A673 (cell line): ENCODE measurements around the gene CTCF. TPM values are rescaled to one million over a fixed set of nuclear protein-coding genes. Genes with fewer than 3 reads are reported as not detected.
A peak's percentile ranks its signal among the peaks of the same experiment; 100 is the strongest.
"Not testable (repeated sequence)": the region's sequence is repeated elsewhere in the genome, so short reads cannot be mapped to it uniquely, and the experiment has no call there.

Experiments
- Bru-seq: library from RNA; stranded (reverse); fragments of 400-500 nt; gene quantifications from one replicate; lab custom pipeline; 2021; lab: Mats Ljungman, UMichigan
- BruChase-seq, 2 experiments: library from RNA; stranded (reverse); fragments of 400-500 nt; gene quantifications; one replicate each; lab custom pipeline; 2021; lab: Mats Ljungman, UMichigan
- BruUV-seq: library from RNA; stranded (reverse); fragments of 400-500 nt; replicated peaks from 2 replicates; lab custom pipeline; 2021; lab: Mats Ljungman, UMichigan
- CTCF ChIA-PET: fragments of 300-600 bp; sonication (Branson Sonifier 250); formaldehyde crosslinking; loops from one replicate; lab custom pipeline; 2022; ENCODE audit warnings: antibody characterized with exemption; lab: Charles Lee
- POLR2A ChIA-PET: fragments of 300-600 bp; sonication (Branson Sonifier 250); formaldehyde crosslinking; loops from one replicate; lab custom pipeline; 2022; ENCODE audit warnings: antibody characterized with exemption; ENCODE audit not compliant: low non-redundant PET; lab: Charles Lee
- DNase-seq: peaks from one replicate; pipeline ENCODE4 v3.0.0-alpha.2; 2015; ENCODE audit warnings: low spot score
- H3K27ac ChIP-seq: fragments of 200-600 bp; sonication (generic); 2 replicates; pipeline ENCODE4 v1.5.1; 2016; ENCODE audit warnings: mixed run types, low read depth, mild to moderate bottlenecking, mixed read lengths, antibody characterized with exemption, low read length; ENCODE audit not compliant: poor library complexity, severe bottlenecking
- H3K27me3 ChIP-seq: fragments of 200-600 bp; sonication (generic); replicated peaks from 2 replicates; pipeline ENCODE4 v1.6.1; 2017; ENCODE audit warnings: mixed run types, low read depth, mild to moderate bottlenecking, mixed read lengths, antibody characterized with exemption, low read length; ENCODE audit not compliant: insufficient read depth, poor library complexity
- H3K36me3 ChIP-seq: fragments of 200-600 bp; sonication (generic); 2 replicates; pipeline ENCODE4 v1.6.1; 2016; ENCODE audit warnings: mixed run types, mild to moderate bottlenecking, mixed read lengths, antibody characterized with exemption, low read length; ENCODE audit not compliant: insufficient read depth, poor library complexity, severe bottlenecking
- H3K4me1 ChIP-seq: fragments of 200-600 bp; sonication (generic); 2 replicates; pipeline ENCODE4 v1.6.1; 2017; ENCODE audit warnings: mixed run types, mild to moderate bottlenecking, mixed read lengths, antibody characterized with exemption, low read length; ENCODE audit not compliant: insufficient read depth, poor library complexity, severe bottlenecking
- H3K4me3 ChIP-seq: fragments of 200-600 bp; sonication (generic); 2 replicates; pipeline ENCODE4 v1.5.1; 2016; ENCODE audit warnings: low read depth, mixed run types, mild to moderate bottlenecking, mixed read lengths, low read length; ENCODE audit not compliant: poor library complexity, severe bottlenecking
- H3K9me3 ChIP-seq: fragments of 200-600 bp; sonication (generic); 2 replicates; pipeline ENCODE4 v1.6.1; 2016; ENCODE audit warnings: mixed run types, low read depth, mild to moderate bottlenecking, mixed read lengths, antibody characterized with exemption, low read length; ENCODE audit not compliant: poor library complexity, severe bottlenecking
- CTCF ChIP-seq: fragments of 300-800, 200-600 bp; sonication (generic); conservative IDR thresholded peaks from 2 replicates; pipeline ENCODE4 v1.5.1; 2017; ENCODE audit warnings: low read depth, mild to moderate bottlenecking, antibody characterized with exemption, low read length, moderate library complexity, mixed read lengths
- EZH2 ChIP-seq: fragments of 200-600 bp; sonication (generic); IDR thresholded peaks from 2 replicates; pipeline ENCODE4 v1.6.1; 2017; ENCODE audit warnings: borderline replicate concordance, low read depth, mild to moderate bottlenecking, mixed read lengths, antibody characterized with exemption, low read length; ENCODE audit not compliant: poor library complexity, severe bottlenecking
- intact Hi-C: fragments of 100-400 bp; cut with micrococcal nuclease; formaldehyde crosslinking; loops from one replicate; pipeline ENCODE4 v1.10.0; 2022; ENCODE audit not compliant: unreplicated experiment
- long read RNA-seq: library from polyadenylated mRNA; stranded (forward); transcript quantifications from one replicate; pipeline ENCODE4 v2.0.0, GENCODE V29; 2022
- total RNA-seq: library from RNA; stranded (reverse); gene quantifications from 2 replicates; pipeline ENCODE4 v1.2.3, GENCODE V29; 2021

CTCF gene, protein sequence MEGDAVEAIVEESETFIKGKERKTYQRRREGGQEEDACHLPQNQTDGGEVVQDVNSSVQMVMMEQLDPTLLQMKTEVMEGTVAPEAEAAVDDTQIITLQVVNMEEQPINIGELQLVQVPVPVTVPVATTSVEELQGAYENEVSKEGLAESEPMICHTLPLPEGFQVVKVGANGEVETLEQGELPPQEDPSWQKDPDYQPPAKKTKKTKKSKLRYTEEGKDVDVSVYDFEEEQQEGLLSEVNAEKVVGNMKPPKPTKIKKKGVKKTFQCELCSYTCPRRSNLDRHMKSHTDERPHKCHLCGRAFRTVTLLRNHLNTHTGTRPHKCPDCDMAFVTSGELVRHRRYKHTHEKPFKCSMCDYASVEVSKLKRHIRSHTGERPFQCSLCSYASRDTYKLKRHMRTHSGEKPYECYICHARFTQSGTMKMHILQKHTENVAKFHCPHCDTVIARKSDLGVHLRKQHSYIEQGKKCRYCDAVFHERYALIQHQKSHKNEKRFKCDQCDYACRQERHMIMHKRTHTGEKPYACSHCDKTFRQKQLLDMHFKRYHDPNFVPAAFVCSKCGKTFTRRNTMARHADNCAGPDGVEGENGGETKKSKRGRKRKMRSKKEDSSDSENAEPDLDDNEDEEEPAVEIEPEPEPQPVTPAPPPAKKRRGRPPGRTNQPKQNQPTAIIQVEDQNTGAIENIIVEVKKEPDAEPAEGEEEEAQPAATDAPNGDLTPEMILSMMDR
- total RNA-seq (68.6 and 74.7 TPM in 2 replicates), Bru-seq, nascent RNA (percentile 83 among the genes with signal in this experiment), BruChase-seq, experiment 1, labeled RNA remaining after a 2-hour chase (percentile 83 among the genes with signal in this experiment), BruChase-seq, experiment 2, labeled RNA remaining after a 6-hour chase (percentile 86 among the genes with signal in this experiment)
- long read RNA-seq, transcript CTCF-201 (12 exons, 3,941 nt): major isoform, 124 of 161 reads
- long read RNA-seq, transcript CTCF-217 (12 exons, 3,706 nt): minor isoform, 11 of 161 reads
- long read RNA-seq, transcript CTCF-214 (10 exons, 3,521 nt): minor isoform, 7 of 161 reads
- long read RNA-seq, partial matches to known transcripts: 7 of 161 reads
- long read RNA-seq, other reads (novel, unspliced or antisense): 9 of 161 reads

DNA sequence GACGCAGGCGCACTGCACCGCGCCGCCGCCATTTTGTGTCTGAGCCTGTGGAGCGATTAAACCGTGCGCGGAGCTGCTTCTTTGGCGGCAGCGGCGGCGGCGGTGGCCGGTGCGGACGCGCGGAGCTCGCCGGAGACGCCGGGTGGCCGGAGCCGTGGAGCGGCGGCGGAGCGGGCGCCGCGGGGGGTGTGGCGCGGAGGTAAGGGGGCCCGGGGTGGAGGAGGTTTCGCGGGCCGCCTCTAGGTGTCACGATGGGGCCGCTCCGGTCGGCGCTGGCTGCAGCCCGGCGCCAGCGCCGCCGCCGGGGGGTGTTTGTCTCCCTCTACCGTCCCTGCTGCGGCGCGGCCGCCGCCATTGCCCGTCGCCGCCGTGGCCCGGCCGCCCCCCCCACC is at the start of gene CTCF:
TSS of gene CTCF (plus strand) at position 1 of the 392 bp plus-strand sequence. CDS start 48,307 bp downstream, outside the sequence.
- Histone ChIP-seq H3K4me1 (peaks cover 13% of the 10 kb centered on the region), H3K36me3 (no peaks in the 10 kb centered on the region), H3K9me3 (no peaks in the 10 kb centered on the region), H3K4me3 (peak within 1 kb of the TSS; percentile 98), H3K27ac (peak within 1 kb of the TSS; percentile 100), H3K27me3 (no peaks in the 10 kb centered on the region)
- ChIA-PET CTCF (interaction anchor here (0.7 to 1.7 kb wide), 3 partner anchors 15 to 97 kb away, joined by 5 to 14 read pairs (median 6); no protein-coding TSS in a partner anchor), POLR2A (interaction anchor here (0.7 kb wide), 1 partner anchor 98 kb away, joined by 6 read pairs; the partner anchor contains the start of gene ACD)
- DNase-seq: peak; percentile 90
- TF ChIP-seq CTCF (peak; percentile 53), EZH2 (no peak)
- intact Hi-C loops: loop anchor here (5.0 kb wide), 2 partner anchors 70 to 105 kb away; partner anchors contain the start of genes C16orf86 and ENKD1
- no TSS peak for BruUV-seq

GRCh38 chr16:67513892-67514291 is 48.4 kb upstream of the CTCF start:
- not testable (repeated sequence) for H3K9me3 ChIP-seq, H3K4me3 ChIP-seq, H3K27ac ChIP-seq, H3K36me3 ChIP-seq, H3K4me1 ChIP-seq, BruUV-seq, DNase-seq, H3K27me3 ChIP-seq
- intact Hi-C loops: loop anchor here (1.0 kb wide), 1 partner anchor 20 kb away; no protein-coding TSS in a partner anchor
- CTCF ChIA-PET: interaction anchor here (0.5 to 1.5 kb wide), 6 partner anchors 10 to 147 kb away, joined by 3 to 14 read pairs (median 8); partner anchors contain the start of genes ACD, ATP6V0D1 and PARD6A
- POLR2A ChIA-PET: interaction anchor here (0.6 kb wide), 1 partner anchor 505 kb away, joined by 3 read pairs; no protein-coding TSS in a partner anchor

GRCh38 chr16:67514382-67514828 is 47.9 kb upstream of the CTCF start:
- intact Hi-C loops: loop anchor here (1.0 kb wide), 1 partner anchor 20 kb away; no protein-coding TSS in a partner anchor
- TF ChIP-seq EZH2 (no peak), CTCF (peak; percentile 72)
- no peak overlapping the region for H3K27ac ChIP-seq
- DNase-seq: peak; percentile 89
- H3K36me3 ChIP-seq: no peaks in the 10 kb centered on the region
- no peak overlapping the region for H3K4me3 ChIP-seq
- POLR2A ChIA-PET: interaction anchor here (0.6 kb wide), 1 partner anchor 504 kb away, joined by 3 read pairs; no protein-coding TSS in a partner anchor
- BruUV-seq: no TSS peak
- CTCF ChIA-PET: interaction anchor here (0.5 to 1.5 kb wide), 6 partner anchors 9 to 146 kb away, joined by 3 to 14 read pairs (median 8); partner anchors contain the start of genes ACD, ATP6V0D1 and PARD6A
- no peaks in the 10 kb centered on the region for H3K27me3 ChIP-seq
- H3K9me3 ChIP-seq: no peaks in the 10 kb centered on the region
- H3K4me1 ChIP-seq: no peaks in the 10 kb centered on the region
